ENCODE data around the gene SLC38A8. TPM values are rescaled to one million over a fixed set of nuclear protein-coding genes. Genes with fewer than 3 reads are reported as not detected.

The SLC38A8 gene
- total RNA-seq, 2 experiments from 2014 or later = not detected

DNA sequence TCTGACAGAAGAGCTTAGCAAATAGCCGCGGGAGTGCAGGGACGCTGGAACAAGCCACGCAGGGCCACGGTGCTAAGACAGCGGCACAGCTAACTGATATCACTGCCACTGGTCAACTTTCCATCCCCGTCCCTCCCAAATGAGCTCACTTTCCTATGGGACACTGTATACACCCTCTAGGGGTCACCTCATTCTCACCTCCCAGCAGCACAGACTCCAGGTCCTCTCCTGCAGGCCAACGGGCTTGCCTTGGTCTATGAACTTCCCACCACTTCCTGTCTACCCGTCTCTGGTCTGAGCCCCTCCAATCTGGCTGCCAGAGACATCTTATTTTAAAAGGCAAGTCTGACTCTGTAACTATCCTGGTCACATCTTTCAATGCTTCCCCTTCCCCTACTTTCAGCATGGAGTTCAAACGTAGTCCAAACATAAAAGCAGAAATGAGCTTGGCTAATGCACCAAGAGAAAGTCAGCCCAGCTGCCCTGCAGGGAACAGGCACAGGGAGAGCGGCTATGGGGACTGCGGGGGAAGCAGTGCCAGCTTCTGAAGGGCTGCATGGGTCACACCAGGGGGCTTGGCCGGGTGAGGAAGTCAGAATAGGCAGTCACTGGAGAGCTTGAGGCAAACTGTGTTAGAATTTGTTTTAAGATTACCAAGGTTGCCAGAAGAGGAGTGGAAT lies 26.3 kb upstream of the SLC38A8 start:
- Mint-ChIP-seq H3K4me3 (no peak overlapping the region), H3K27ac (no peak overlapping the region), H3K9me3 (ENCODE audit: low read depth) (no peaks in the 10 kb centered on the region), H3K36me3 (ENCODE audit: low read depth) (peaks cover 48% of the 10 kb centered on the region), H3K27me3 (no peaks in the 10 kb centered on the region), H3K4me1 (no peaks in the 10 kb centered on the region)
- POLR2A ChIA-PET = interaction anchor here (0.8 kb wide), 1 partner anchor 124 kb away, joined by 3 read pairs; no protein-coding TSS in a partner anchor
- DNase-seq (no peak), ATAC-seq (no peak)
- CTCF ChIA-PET = interaction anchor here (0.7 to 2.1 kb wide), 6 partner anchors 10 to 141 kb away, joined by 3 to 6 read pairs (median 3); no protein-coding TSS in a partner anchor
- intact Hi-C loops (cut with DNase I, micrococcal nuclease) = loop anchor here in 1 of 2 experiments (5.0 to 10.0 kb wide), 2 partner anchors 97 to 244 kb away; no protein-coding TSS in a partner anchor

DNA sequence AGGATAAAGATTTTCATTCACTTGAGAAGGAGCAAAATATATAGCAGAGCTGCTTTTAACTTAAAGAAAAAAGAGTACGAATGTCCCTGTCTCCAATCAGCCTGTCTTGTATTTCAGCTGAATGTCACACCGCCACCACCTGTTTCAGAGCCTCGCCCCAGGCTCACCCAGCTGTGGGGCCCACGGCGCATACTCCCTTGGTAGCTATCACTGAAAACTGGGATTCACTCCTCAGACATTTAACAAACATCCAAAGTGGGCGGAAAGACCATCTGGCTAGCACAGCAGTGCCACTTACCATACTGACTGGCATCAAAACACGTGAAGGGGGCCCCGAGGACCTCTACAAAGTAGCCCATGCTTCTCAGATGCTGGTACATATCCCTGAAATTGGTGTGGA lies 25.4 kb upstream of the SLC38A8 start:
- H3K4me3 Mint-ChIP-seq = no peak overlapping the region
- peaks cover 49% of the 10 kb centered on the region for H3K36me3 Mint-ChIP-seq (ENCODE audit: low read depth)
- no peak overlapping the region for H3K27ac Mint-ChIP-seq

DNA sequence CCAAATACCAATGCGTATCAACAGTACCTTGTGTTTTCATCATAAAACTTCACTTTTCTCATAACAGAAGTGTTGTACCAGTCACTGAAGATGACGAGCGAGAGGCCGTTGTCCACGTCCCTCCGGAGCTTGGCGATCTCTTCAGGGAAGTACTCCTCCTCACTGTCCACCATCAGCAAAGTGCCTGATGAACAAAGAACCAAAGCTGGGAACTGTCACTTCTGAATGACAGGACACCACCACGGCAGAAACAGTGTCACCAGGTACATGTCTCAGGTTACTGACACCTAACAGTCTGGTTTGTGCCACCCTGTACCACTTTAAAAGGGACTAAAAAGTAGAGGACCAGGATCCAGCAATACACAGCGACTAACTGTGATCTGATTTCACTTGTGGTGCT lies 25.0 kb upstream of the SLC38A8 start:
- Mint-ChIP-seq H3K27ac (no peak overlapping the region), H3K36me3 (ENCODE audit: low read depth) (peaks cover 53% of the 10 kb centered on the region), H3K4me1 (no peaks in the 10 kb centered on the region), H3K27me3 (no peaks in the 10 kb centered on the region), H3K4me3 (no peak overlapping the region), H3K9me3 (ENCODE audit: low read depth) (no peaks in the 10 kb centered on the region)
- POLR2A ChIA-PET = no interaction called here
- CTCF ChIA-PET = interaction anchor here (0.6 to 3.6 kb wide), 7 partner anchors 13 to 410 kb away, joined by 3 to 30 read pairs (median 3); partner anchors contain the start of gene OSGIN1
- DNase-seq (no peak), ATAC-seq (no peak)
- intact Hi-C loops (cut with DNase I, micrococcal nuclease) = loop anchor here in 1 of 2 experiments (5.0 to 10.0 kb wide), 2 partner anchors 95 to 243 kb away; no protein-coding TSS in a partner anchor

More for the DNA sequence above, 25.4 kb upstream of the SLC38A8 start:
- ATAC-seq (no peak), DNase-seq (no peak)
- CTCF ChIA-PET = interaction anchor here (0.7 to 3.2 kb wide), 4 partner anchors 15 to 121 kb away, joined by 3 to 30 read pairs (median 4); no protein-coding TSS in a partner anchor
- H3K27me3 Mint-ChIP-seq = no peaks in the 10 kb centered on the region
- POLR2A ChIA-PET = interaction anchor here (0.6 to 0.8 kb wide), 2 partner anchors 123 to 649 kb away, joined by 3 read pairs; no protein-coding TSS in a partner anchor
- intact Hi-C loops (cut with DNase I, micrococcal nuclease) = loop anchor here in 1 of 2 experiments (5.0 to 10.0 kb wide), 2 partner anchors 96 to 243 kb away; no protein-coding TSS in a partner anchor
- no peaks in the 10 kb centered on the region for H3K4me1 Mint-ChIP-seq
- H3K9me3 Mint-ChIP-seq (ENCODE audit: low read depth) = no peaks in the 10 kb centered on the region

DNA sequence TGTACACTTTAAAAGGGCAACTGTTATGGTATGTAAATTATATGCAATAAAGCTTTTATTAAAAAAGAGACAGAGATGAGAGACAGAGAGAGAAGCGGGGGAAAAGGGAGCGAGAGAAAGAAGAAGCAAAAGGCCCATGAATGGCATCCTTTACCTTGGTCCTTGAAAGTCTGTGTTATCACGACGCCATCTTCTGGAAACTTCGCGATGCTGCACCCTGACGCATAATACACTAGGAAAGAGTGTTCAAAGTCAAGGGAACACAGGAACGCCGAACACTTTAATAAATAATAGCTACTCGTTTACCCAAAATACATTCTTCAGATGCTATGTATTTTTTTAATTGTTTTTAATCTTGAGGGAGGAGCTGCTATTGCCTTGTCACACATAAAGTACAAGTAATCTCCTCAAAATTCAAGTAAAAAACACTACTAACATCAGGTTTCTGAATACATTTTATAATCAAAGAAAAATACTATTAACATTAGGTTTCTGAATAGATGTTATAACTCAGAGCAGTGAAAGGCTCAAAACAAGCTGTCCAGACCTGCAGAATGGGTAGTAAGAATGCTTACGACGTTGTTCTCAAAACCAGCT lies 23.0 kb upstream of the SLC38A8 start:
- intact Hi-C loops (cut with DNase I, micrococcal nuclease) = loop anchor here (1.0 to 10.0 kb wide), 5 partner anchors 93 to 241 kb away; partner anchors contain the start of gene NECAB2 (in 1 of the 2)
- no peaks in the 10 kb centered on the region for H3K27me3 Mint-ChIP-seq
- H3K36me3 Mint-ChIP-seq (ENCODE audit: low read depth) = peaks cover 48% of the 10 kb centered on the region

DNA sequence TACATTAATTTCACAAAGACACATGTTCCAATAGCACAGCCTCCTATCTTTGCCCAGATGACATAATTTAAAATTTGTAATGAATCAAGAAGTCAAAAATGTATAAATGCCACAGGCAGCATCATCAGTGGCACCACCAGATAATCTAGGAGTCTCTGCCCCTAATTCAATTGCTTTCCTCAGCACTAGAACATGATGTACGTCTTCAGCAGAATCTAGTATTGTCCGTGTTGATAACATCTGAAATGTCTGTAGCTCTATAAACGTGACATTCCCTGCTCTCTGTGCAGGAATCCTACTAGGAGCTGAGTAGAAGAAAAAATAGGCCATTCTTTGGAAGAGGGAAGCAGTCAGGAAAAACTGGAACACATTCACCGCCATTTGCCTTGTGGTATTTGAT lies 21.4 kb upstream of the SLC38A8 start:
- ATAC-seq (no peak), DNase-seq (no peak)
- Mint-ChIP-seq H3K27me3 (no peaks in the 10 kb centered on the region), H3K4me1 (no peaks in the 10 kb centered on the region), H3K4me3 (no peak overlapping the region), H3K36me3 (ENCODE audit: low read depth) (peaks cover 36% of the 10 kb centered on the region), H3K9me3 (ENCODE audit: low read depth) (no peaks in the 10 kb centered on the region), H3K27ac (no peak overlapping the region)
- CTCF ChIA-PET = interaction anchor here (0.5 to 3.6 kb wide), 5 partner anchors 9 to 239 kb away, joined by 3 to 20 read pairs (median 9); partner anchors contain the start of gene OSGIN1
- POLR2A ChIA-PET = no interaction called here
- intact Hi-C loops (cut with DNase I, micrococcal nuclease) = loop anchor here in 1 of 2 experiments (10.0 kb wide), 1 partner anchor 239 kb away; no protein-coding TSS in a partner anchor

More for the DNA sequence above, 23.0 kb upstream of the SLC38A8 start:
- H3K9me3 Mint-ChIP-seq (ENCODE audit: low read depth) = no peaks in the 10 kb centered on the region
- ChIA-PET CTCF (interaction anchor here (0.6 to 3.6 kb wide), 25 partner anchors 9 to 243 kb away, joined by 3 to 30 read pairs (median 4); partner anchors contain the start of genes MBTPS1, OSGIN1 and TAF1C), POLR2A (no interaction called here)
- no peak overlapping the region for H3K27ac Mint-ChIP-seq
- ATAC-seq (peak; percentile 70), DNase-seq (peak; percentile 67)
- no peaks in the 10 kb centered on the region for H3K4me1 Mint-ChIP-seq
- H3K4me3 Mint-ChIP-seq = no peak overlapping the region

DNA sequence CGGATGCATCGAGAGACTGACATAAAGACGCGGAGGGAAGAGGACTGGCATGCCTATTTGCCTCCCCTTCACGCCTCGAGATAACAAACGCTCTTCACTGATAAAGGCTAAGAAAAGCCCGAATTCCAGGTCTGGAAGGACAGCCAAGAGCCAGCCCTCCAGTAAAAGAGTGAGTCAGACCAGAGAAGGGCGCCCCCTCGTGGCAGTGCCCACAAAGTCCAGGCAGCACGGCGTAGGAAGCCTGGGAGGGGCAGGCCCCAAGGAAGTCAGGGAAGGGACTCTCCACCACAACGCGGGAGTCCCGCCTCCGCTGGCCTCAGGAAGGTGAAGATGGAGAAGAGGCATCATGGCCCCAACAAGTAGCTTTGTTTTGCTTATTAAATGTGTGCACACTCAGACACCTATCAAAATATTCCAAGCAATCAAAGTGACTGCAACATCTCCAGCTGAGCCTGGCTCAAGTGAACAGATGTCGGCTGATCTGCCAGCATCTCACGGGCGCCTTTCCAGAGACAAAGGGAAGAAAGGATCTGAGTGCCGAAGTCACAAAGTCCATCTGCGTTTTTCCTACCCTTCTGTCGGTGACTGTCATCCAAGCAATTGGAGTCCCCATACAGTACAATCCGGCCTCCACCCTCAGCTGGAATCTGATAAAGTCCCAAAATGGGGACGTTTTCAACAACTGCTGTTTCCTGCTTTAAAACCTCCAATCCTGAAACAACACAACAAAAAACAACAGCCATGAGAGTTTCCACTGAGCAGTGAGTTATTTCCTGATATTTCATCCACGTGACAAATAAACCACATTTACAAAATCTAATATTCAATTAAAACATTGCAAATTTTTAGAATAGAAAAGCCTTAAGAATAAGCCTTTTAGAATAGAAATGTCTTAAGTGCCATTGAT lies 20.4 kb upstream of the SLC38A8 start:
- H3K27me3 Mint-ChIP-seq = no peaks in the 10 kb centered on the region
- DNase-seq (peak; percentile 85), ATAC-seq (peak; percentile 94)
- intact Hi-C loops (cut with DNase I, micrococcal nuclease) = loop anchor here (1.0 to 10.0 kb wide), 3 partner anchors 107 to 238 kb away; no protein-coding TSS in a partner anchor
- H3K36me3 Mint-ChIP-seq (ENCODE audit: low read depth) = peaks cover 32% of the 10 kb centered on the region
- H3K27ac Mint-ChIP-seq = no peak overlapping the region
- H3K4me3 Mint-ChIP-seq = no peak overlapping the region
- ChIA-PET POLR2A (no interaction called here), CTCF (interaction anchor here (0.5 to 2.7 kb wide), 12 partner anchors 9 to 170 kb away, joined by 3 to 20 read pairs (median 4); partner anchors contain the start of genes MBTPS1 and OSGIN1)
- H3K4me1 Mint-ChIP-seq = no peaks in the 10 kb centered on the region
- no peaks in the 10 kb centered on the region for H3K9me3 Mint-ChIP-seq (ENCODE audit: low read depth)

DNA sequence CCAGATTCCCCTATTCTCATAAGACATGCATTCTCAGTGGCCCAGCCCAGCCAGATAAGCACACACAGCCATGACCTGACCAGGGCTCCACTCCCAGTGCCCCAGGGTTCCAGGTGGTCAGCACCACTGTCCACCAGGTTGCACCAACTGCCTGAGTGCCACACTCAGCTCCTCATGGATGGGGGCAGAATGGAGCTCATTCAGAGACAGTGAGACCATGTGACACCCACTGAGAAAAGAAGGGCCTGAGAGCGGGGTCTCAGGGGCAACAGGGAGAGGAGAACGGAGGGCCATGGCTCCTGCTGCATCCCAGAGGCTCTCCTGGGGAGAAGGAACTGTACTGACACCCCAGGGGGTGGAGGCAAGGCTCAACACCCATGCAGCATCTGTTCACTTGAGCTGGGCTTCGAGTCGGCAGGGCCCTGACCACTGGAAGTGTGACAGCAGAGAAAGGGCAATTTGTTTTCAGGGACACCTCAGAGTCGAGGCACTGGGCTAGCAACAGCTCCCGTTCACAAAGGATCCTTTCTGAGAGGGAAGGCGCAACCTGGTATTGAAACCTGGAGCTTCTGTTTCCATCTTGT lies 18.7 kb upstream of the SLC38A8 start:
- H3K36me3 Mint-ChIP-seq (ENCODE audit: low read depth) = peaks cover 42% of the 10 kb centered on the region
- H3K4me3 Mint-ChIP-seq = no peak overlapping the region
- no peaks in the 10 kb centered on the region for H3K4me1 Mint-ChIP-seq
- intact Hi-C loops (cut with DNase I, micrococcal nuclease) = loop anchor here in 1 of 2 experiments (10.0 kb wide), 1 partner anchor 237 kb away; no protein-coding TSS in a partner anchor
- ATAC-seq = no peak
- H3K9me3 Mint-ChIP-seq (ENCODE audit: low read depth) = no peaks in the 10 kb centered on the region
- DNase-seq = no peak
- ChIA-PET CTCF (interaction anchor here (0.8 to 1.9 kb wide), 6 partner anchors 16 to 235 kb away, joined by 3 to 11 read pairs (median 4); partner anchors contain the start of gene MBTPS1), POLR2A (no interaction called here)
- no peaks in the 10 kb centered on the region for H3K27me3 Mint-ChIP-seq
- no peak overlapping the region for H3K27ac Mint-ChIP-seq

DNA sequence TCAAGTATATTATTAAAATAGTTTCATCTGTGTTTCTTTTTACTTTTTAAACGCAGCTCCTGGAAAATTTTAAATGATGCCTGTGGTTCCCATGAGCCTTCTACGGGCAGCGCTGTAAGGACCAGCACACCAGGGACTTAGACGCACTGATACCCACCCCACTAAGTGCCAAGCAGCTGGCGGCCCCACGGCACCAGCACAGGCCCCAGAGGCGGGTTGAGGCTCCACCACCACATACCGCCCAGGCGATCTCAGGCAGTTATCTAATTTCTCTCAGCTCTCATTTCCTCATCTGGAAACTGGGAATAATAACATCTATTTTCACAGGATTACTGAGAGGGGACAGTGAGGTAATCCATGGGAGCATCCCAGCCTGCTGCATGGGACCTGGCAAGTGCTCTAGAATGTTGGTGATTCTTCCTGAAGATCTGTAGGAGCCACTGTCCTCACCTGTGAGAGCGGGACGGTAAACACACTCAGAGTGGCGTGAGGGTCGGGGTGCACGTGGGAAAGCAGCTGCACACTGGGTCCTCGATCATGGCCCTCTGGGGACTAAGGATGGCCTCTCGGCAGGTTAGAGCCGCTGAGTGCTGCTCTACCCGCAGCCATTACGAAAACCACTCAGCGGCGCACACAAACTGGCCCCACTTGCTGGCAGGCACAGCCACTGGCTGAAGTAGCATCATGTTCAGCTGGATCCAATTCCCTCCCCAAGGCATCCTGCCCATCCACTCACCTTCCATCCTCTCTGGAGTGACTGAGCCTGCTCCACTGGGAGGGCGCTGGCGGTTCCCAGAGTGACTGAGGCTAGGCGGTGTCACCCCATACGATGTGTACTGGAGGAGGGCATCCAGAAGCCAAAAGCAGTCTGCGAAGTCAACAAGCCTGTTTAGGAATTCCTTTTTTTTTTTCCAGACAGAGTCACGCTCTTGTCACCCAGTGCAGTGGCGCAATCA lies 17.6 kb upstream of the SLC38A8 start:
- Mint-ChIP-seq H3K36me3 (ENCODE audit: low read depth) (peaks cover 44% of the 10 kb centered on the region), H3K27me3 (no peaks in the 10 kb centered on the region), H3K4me3 (no peak overlapping the region), H3K9me3 (ENCODE audit: low read depth) (no peaks in the 10 kb centered on the region), H3K27ac (no peak overlapping the region), H3K4me1 (no peaks in the 10 kb centered on the region)
- CTCF ChIA-PET = interaction anchor here (0.6 to 2.5 kb wide), 8 partner anchors 25 to 1220 kb away, joined by 3 to 11 read pairs (median 4); partner anchors contain the start of gene OSGIN1
- no peak for ATAC-seq
- POLR2A ChIA-PET = no interaction called here
- DNase-seq = no peak
- intact Hi-C loops (cut with DNase I, micrococcal nuclease) = loop anchor here in 1 of 2 experiments (10.0 kb wide), 1 partner anchor 235 kb away; no protein-coding TSS in a partner anchor

DNA sequence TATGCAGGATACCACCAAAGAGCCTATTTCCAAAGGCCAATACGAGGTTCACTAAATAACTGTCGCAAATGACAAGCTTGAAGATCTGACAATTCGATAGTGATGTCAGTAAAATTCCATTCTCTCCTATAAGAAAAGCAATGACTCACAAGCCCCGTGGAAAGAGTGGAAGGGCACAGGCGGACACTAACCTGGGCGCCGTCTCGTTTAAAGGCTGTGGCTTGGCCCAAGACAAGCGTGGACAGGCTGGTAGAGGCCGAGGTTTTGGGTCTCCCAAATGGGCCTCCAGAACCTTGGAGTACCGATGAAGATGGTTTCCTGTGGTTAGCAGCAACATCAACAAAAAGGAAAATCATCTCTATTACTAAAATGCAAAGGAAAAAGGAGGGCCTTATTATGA lies 16.5 kb upstream of the SLC38A8 start:
- no peaks in the 10 kb centered on the region for H3K4me1 Mint-ChIP-seq
- DNase-seq (no peak), ATAC-seq (no peak)
- H3K27ac Mint-ChIP-seq = no peak overlapping the region
- CTCF ChIA-PET = interaction anchor here (0.5 to 2.5 kb wide), 7 partner anchors 11 to 106 kb away, joined by 3 to 11 read pairs (median 4); partner anchors contain the start of gene OSGIN1
- no peak overlapping the region for H3K4me3 Mint-ChIP-seq
- peaks cover 42% of the 10 kb centered on the region for H3K36me3 Mint-ChIP-seq (ENCODE audit: low read depth)
- H3K9me3 Mint-ChIP-seq (ENCODE audit: low read depth) = no peaks in the 10 kb centered on the region
- intact Hi-C loops (cut with DNase I, micrococcal nuclease) = no loop called here
- no peaks in the 10 kb centered on the region for H3K27me3 Mint-ChIP-seq
- POLR2A ChIA-PET = no interaction called here
